Activated CD4-positive, alpha-beta T cell treated with anti-CD3 and anti-CD28 coated beads, Interleukin-2, Interleukin-6, amounts not matched to agents 100 ng/mL and 50 ng/mL, durations not matched to agents 16 hours and 8 hours (primary cell): Measurements from ENCODE around the gene KHDC4.
"Not testable (repeated sequence)": the region's sequence is repeated elsewhere in the genome, so short reads cannot be mapped to it uniquely, and the experiment has no call there.

Source experiments
- DNase-seq: peaks from one replicate; pipeline ENCODE4 v3.0.0-alpha.2; 2020

KHDC4 gene

DNA sequence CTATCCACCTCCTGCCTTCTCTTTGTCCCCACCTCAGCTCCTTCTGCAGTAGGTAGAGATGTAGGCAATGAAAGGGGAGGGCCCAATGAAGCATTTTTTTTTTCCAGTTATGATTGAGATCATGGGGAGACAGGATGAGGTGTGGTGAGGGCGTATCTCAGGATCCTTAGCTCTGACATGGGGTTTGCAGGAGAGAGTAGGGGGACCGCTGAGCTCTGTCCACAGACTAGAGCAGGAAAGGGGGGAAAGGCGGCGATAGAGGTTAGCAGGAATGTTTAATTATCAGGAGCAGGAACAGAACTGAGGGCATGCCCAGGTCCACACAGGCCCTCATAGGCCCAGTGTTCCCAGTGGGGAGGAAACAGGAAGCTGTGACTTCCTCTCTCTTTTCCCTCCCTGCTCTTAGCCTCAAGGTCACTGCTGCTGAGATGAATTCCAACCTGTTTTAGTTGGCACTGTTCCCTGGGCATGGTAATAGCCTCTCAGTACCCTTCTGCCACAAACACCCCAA, 6.3 kb upstream of the KHDC4 start:
- DNase-seq, result no peak

DNA sequence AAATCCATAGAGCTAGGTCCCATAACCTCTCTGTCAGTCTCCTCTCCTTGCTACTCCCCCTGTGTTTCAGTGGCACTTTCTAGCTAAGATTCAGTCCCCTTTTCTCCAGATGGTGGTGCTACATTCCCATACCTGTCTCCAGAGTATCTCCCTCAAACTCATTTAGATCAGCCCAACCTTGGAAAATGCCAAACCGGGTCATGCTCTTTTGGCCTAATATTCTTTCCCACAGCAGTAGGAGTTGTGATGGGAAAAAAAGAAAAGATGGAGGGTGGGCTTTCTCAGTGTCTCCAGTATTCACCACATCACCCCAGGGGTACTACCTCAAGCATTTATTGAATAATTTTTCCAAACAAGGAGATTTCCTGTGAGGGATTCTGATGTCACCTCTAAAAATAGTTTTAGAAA, 4.0 kb upstream of the KHDC4 start:
- DNase-seq, result peak; percentile 71

DNA sequence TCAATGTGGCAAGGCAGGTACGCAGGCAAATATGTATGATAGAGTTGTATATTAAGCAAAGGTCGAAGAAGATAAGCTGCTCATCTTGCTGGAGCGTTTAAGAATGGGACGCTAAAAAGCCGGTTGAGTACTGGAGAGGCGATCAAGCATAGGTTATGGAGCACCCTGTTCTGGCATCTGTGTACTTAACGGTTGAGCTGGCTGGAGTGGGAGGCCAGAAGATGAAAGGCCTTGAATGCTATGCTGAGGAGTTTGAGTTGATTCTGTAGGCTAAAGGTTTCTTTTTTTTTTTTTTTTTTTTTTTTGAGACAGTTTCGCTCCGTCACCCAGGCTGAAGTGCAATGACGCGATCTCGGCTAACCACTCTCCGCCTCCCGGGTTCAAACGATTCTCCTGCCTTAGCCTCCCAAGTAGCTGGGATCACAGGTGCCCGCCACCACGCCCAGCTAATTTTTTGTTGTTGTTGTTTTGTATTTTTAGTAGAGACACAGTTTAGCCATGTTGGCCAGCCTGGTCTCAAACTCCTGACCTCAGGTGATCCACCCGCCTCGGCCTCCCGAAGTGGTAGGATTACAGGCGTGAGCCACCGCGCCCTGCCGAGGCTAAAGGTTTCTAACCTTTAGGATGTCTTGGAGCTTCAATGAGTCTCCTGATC, 850 bp upstream of the KHDC4 start:
- no peak for DNase-seq

DNA sequence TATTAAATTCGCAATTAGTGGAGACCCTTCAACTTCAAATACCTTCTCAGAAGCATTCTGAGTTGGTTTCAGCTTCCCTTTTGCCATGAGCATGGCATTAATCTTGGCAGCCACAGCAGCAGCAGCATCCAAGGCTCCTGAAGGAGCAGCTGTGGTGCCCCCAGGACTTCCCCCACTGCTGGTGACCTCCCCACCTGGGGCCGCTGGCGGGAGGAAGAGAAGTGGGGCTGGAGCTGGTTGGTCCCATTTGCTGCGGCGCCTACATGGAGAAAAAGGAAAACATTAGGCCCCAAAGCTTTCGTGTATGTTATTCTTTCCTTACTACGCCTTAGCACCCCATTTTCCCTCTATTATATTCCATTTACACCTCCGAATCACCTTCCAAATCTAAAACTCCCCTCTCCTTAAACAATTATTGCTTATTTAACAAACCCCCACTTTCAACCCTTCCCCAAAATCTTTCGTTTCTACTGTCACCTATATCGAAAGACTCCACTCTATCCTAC, 569 bp downstream of the KHDC4 start:
- peak; percentile 23 for DNase-seq

DNA sequence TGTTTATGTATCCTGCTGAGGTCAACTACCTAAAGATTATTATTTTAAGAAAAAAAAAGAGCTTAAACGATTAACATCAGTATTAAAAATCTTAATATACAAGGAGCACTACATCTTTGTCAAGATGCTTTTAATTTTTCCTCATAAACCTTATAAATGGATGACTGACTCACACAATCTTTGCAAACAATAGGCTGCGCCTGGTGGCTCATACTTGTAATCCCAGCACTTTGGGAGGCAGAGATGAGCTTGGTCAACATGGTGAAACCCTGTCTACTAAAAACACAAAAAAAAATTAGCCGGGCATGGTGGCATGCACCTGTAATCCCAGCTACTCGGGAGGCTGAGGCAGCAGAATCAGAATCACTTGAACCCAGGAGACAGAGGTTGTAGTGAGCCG, 1.7 kb downstream of the KHDC4 start:
- no peak for DNase-seq

DNA sequence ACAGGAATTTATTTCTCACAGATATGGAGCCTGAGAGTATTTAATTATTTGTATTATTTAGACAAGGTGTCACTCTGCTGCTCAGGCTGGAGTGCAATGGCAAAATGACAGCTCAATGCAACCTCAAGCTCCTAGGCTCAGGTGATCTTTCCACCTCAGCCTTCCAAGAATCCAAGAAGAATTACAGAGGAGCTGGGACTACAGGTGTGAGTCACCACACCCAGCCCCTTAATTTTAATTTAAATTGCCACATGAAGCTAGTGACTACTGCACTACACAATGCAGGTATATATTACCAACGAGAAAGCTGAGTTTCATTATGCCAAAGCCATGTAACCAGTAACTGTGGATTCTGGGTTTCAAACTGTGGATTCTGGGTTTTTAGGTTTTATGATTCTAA, 2.1 kb downstream of the KHDC4 start:
- no peak for DNase-seq

DNA sequence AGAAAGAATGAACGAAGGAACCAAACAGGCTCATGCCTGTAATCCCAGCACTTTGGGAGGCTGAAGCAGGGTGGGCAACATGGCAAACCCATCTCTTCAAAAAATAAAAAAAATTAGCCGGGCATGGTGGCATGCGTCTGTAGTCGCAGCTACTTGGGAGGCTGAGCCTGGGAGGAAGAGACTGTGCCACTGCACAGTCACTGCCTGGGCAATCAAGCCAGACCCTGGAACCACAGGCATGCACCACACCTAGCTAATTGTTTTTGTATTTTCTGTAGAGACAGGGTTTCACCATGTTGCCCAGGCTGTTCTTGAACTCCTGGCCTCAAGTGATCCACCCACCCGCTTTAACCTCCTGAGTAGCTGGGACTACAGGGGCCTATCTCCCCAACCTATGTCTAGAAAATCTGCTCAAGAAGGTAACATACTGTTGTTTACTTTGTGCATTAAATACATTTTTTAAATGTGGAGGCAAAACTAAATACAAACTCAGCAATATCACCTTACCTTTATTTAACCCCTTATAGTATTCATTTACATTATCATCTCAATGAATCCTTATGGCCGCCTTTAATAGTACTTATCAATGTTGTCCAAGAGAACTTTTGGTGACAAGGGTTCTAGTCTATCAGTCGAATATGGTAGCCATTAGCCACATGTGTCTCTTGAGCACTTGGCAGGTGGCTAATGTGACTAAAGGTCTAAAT, 2.7 kb downstream of the KHDC4 start:
- no peak for DNase-seq

DNA sequence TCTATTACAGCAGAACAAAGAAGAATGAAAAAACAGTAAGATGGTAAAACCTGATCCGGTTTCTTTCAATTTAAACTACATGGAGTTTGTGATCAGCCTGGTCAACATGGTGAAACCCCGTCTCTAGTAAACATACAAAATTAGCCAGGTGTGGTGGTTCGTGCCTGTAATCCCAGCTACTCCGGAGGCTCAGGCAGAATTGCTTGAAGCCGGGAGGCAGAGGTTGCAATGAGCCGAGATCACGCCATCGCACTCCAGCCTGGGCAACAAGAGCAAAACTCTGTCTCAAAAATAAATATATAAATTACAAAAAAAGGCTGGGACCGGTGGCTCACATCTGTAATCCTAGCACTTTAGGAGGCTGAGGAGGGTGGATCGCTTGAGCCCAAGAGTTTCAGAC, 3.5 kb downstream of the KHDC4 start:
- not testable (repeated sequence) for DNase-seq

DNA sequence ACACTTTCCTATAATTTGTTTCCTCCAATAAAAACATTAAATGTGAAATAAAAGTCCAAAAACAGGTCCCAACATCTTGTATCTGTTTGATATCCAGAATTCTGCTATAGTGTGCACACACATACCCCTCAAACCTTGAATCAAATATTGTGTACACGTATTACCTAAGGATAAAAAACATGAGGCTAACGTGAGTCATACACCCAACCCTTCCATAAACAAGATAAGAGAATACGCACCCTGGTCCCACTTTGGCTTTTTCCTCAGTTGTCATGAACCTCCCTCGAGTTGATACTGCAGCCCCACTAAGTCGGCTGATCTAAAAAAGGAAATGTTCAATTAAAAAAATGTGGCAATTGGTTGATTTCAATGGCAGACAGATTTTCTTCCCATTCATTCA, 5.2 kb downstream of the KHDC4 start:
- no peak for DNase-seq

DNA sequence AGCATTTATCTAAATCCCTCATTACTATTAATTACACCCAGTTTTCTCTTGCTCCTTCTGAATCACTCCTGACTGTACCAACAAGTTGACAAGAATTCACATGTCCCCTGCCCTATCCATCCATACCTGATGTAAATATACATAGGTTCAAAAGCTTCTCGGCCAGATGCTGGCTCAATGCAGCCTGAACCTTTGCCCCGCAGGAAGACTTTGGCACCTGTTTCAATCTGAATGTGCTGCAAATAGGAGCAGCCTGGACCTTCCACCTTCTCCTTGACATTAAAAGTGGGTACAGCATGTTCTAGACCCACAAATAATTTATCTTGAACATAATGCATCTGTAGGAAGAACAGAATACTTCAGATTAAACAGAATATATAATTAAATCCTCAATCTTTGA, 8.7 kb downstream of the KHDC4 start:
- DNase-seq, result no peak

DNA sequence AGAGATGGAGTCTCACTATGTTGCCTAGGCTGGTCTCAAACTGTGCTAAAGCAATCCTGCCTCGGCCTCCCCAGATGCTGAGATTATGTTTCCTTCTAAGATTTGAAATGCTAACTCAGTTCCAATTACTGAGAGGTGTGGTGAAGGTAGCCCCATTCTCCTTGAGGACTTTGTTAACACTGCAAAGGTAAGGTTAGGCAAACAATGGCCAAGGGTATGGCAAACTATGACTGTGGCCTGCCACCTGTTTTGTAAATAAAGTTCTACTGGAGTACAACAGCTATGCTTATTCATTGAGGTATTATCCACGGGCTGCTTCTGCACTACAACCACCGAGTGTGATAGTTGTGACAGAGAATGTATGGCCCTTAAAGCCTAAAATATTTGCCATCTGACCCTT, 13.5 kb downstream of the KHDC4 start:
- no peak for DNase-seq

DNA sequence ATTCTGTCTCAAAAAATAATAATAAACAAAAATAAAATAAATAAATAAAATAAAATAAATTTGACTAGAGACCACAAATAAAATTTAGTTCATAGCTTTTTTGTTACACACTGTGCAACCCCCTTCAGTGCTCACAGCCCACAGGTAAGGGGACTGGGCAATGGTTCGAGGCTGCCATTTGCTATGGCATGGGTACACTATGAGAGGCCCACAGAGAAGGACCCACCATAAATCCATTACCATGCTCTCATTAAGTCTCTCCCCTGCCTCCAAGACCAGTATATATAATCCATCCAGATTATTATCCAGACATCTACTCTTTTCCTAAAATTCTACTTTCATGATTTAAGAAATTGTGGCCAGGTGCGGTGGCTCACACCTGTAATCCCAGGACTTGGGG, 14.4 kb downstream of the KHDC4 start:
- no peak for DNase-seq

DNA sequence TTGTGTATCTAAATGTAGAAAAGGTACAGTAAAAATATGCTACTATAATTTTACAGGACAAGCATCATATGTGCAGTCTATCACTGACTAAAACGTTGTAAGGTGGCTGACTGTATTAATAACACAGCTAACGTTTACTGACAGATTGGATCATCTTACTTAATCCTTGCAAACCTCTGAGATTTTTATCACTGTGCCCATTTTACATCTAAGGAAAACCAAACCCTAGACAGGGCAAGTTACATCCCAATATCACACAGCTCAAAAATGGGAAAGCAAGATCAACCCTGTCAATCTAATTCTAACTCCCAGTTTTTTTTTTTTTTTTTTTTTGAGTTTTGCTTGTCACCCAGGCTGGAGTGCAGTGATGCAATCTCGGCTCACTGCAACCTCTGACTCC, 15.6 kb downstream of the KHDC4 start:
- DNase-seq, result no peak

DNA sequence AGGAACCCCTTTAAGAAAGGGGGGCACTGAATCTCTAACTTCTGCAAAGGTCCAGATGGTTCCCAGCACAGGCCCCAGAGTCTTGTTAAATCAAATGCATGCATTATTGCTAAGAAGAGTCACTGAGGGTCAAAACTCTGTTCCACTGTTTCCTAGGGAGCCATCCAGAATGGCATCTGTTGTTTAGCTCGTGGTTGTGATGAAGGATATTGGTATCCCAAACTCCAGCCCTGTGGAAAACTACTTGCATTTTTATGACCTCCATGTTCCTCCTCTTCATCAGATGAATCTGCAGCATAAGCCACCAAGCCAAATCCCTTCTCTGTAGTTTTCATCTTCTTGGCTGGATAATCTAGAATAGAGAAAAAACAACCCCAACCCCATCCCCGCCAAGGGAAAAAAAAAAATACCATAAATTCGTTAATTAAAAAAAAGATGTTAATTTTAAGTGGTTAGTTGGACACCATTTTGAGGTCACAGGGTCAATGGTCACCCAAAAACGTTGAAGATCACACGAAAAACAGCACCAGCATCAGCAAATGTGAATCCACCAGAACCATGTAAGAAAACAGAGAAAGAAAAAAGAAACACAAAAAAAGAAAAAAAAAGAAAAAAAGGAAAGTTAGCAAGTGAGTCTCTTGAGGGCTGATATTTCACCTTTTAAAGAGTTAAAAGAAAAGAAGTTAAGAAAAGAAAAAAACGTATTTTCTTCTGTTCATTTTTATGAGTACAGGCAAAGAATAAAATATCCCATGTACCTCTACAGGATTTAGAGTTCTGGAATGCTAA, 20.1 kb downstream of the KHDC4 start:
- no peak for DNase-seq

DNA sequence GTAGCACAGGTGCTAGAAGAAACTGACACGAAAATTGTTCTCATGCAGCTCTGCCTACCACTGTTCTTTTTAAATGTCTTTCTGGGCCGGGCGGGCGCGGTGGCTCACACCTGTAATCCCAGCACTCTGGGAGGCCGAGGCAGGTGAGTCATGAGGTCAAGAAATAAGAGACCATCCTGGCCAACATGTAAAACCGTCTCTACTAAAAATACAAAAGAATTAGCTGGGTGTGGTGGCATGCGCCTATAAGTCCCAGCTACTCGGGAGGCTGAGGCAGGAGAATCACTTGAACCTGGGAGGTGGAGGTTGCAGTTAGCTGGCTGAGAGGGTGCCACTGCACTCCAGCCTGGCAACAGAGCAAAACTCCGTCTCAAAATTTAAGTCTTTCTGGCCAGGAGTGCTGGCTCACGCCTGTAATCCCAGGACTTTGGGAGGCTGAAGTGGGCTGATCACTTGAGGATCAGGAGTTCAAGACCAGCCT, 22.1 kb downstream of the KHDC4 start:
- DNase-seq, result no peak

DNA sequence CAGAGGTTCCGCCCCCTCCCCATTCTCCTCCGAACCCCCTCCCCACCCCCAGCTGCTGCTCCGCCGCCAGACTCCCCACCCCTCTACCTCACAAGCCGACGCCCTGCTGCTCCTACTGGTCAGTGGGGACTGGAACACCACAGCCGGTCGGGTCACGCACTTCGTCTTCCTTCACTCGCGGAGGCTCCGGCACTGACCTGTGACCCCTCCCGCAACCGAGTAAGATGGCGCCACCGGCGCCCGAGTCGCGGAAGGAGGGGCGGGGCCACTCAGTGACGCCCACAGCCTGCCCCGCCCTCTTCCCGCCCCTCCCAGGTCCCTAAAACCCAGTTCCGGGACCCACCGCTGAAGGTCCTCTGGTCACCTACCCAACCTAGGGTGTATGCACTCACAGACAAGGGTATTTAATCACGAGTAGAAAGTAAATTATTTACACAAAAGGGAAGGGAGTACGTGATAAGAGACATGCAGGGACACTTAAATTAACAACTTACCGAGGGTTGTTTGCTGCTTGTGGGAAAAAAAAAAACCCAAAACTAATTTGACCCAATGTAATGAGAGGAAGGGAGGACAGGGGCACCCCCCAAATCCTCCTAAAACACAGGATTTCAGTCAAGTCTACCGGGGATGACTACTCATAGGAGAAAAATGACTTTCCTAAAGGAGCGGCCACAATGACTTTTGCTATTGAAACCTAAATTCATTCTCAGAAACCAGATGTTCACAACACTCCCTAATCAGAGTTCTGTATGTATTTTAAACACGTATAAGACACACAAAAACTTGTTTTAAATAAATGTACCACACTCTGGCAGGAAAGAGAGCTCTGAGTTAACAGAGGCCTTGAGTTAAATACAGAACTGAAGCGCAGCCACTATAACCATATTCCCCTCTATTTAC, 22.8 kb downstream of the KHDC4 start, which contains the start of gene RIT1:
TSS of gene RIT1 (minus strand) at position 194 of the 900 bp plus-strand sequence. CDS start 588 bp downstream, outside the sequence.
- peak; percentile 93 for DNase-seq

DNA sequence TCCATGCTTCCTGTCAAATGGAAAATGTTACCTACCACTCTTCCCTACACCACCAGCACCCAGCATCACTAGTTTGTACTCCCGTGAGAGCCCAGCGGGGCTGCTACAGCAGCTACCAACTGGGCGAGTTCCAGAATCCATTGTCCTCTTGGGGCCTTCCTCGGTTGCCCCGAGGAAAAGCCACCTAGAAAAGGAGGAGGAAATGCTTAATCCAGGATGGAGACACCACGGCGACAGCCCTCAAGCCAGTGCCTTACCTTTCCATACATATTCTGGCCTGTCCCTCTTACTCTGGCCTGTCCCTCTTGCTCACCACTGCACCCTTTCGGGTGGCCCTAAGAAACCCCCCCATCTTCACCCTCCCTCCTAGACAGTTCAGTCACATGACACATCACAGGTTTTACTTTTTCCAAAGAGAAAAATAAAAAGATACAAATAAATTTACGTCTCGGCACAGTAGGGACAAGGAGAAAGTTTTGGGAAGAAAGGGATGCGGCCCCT, 23.5 kb downstream of the KHDC4 start:
- DNase-seq, result no peak

DNA sequence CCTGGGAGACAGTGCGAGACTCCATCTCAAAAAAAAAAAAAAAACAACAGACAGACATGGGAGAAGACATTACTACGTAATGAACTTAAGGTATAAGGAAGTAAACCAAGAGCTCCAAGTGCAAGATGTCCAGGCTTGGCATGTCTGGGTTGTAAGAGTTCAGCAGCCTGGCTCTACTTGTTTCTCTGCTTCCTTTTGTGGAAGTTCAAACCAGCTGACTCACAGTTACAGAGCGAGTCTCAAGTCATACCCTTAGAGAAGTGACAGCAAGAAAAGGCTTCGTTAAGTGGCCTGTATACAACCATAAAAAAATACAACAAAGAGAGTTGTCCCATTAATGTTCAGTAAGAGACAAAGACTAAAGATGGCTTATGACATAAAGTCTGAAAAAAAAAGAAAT, 24.3 kb downstream of the KHDC4 start:
- DNase-seq, result no peak

DNA sequence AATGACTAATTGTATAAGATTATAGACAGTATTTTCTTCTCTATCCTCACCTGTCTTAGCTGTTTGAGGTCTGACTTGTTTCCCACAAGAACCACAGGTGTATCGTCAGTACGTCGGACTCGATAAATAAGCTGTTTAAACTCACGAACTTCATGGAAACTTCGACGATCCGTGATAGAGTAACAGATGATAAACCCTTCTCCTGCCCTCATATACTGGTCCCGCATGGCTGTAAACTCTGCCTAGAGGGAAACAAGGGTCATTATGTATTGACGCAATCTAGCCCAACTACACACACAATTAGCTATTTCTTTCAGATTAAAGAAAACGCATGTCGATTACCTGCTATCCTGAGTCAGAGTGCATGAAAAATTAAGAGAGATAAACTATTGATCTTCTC, 30.0 kb downstream of the KHDC4 start:
- DNase-seq, result no peak

DNA sequence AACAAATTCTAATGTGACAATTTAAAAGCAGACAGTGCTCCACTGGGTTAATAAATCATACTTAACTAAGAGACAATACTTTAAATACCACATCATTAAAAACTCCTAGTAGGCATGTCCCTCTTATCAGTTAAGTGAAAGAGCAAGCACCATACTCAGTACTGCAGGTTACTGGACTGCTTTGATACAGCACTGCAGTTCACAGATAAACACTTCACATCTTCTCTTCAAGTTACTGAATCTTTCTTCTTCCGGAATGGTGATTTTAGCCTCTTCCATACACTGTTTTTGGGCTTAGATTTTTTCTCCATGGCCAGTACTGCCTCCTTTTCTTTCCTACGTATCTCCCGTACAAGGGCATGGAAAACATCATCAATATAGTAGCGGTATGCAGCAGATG, 34.1 kb downstream of the KHDC4 start:
- DNase-seq, result no peak

DNA sequence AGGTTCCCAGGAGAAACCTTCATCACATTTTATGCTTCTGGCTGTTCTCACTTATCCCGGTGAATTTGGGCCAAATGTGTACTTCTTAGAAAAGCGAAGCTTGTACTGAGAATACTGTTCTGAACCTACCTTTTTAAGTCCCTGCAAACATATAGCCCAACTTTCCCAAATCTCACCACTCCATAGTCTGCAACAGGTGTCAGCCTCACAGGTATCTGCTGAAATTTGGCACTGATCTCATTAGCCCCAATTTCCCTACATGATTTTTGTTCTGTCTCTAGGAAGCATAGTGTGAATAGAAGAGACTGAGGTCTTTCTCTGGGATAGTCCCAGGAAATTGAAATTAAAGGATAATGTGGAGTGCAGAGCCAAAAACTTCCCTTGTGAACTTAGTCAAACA, 34.5 kb downstream of the KHDC4 start:
- no peak for DNase-seq

DNA sequence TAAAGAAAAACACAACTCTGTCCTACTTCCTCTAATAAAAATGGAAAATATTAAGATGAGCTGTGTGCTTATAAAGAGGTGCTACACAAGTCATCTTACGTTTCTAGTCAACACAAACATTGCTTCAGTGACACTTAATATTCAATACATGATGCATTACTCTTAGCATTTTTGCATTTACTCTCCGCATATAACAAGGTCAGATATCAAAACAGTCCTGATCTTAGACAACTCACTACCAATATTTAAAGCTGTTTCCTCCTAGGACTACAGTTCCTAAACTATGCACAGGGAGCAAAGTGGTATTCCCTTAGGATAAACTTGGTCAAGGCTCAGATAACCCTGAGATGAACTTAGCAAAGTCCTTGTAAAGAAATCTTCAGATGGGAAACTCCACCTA, 35.3 kb downstream of the KHDC4 start:
- no peak for DNase-seq
